Gastrocnemius medialis (tissue), 4 donors: ENCODE measurements around the gene GINM1. TPM values are rescaled to one million over a fixed set of nuclear protein-coding genes. Genes with fewer than 3 reads are reported as not detected.
A peak's percentile ranks its signal among the peaks of the same experiment; 100 is the strongest.

Experiments
- ATAC-seq, 2 donors: fragments of 150-250 bp; one replicate each; pipeline ENCODE4 v1.9.1; 2016
- DNase-seq, 2 donors: peaks; one replicate each; pipeline ENCODE4 v3.0.0-alpha.2; 2019
- H3K27ac ChIP-seq, 4 donors: fragments of 200-600 bp; sonication (generic); 1 replicate in 1 of 4; 2 replicates in 3 of 4; pipeline ENCODE4 v1.5.1; 2016 to 2018; ENCODE audit warnings: mild to moderate bottlenecking in 2 of 4, moderate library complexity in 1 of 4
- H3K27me3 ChIP-seq, 3 donors: fragments of 200-600 bp; sonication (generic) in 2 of 3; 1 replicate in 1 of 3; 2 replicates in 2 of 3; pipeline versions ENCODE4 v1.5.1 to v1.6.0; 2016 to 2019; ENCODE audit warnings: mild to moderate bottlenecking in 1 of 3, moderate library complexity in 1 of 3
- H3K36me3 ChIP-seq, 2 donors: fragments of 200-600 bp; sonication (generic) in 1 of 2; one replicate each; pipeline ENCODE4 v1.5.1; 2017 to 2018
- H3K4me1 ChIP-seq, 2 donors: fragments of 200-600 bp; sonication (generic) in 1 of 2; one replicate each; pipeline ENCODE4 v1.5.1; 2016 to 2017; ENCODE audit warnings: mild to moderate bottlenecking in 2 of 2
- H3K4me3 ChIP-seq, 4 donors: fragments of 200-600 bp; sonication (generic) in 3 of 4; 1 replicate in 1 of 4; 2 replicates in 3 of 4; pipeline ENCODE4 v1.5.1; 2016 to 2019; ENCODE audit warnings: mild to moderate bottlenecking in 2 of 4
- H3K9me3 ChIP-seq, 3 donors: fragments of 200-600 bp; sonication (generic) in 2 of 3; 1 replicate in 1 of 3; 2 replicates in 2 of 3; pipeline ENCODE4 v1.5.1; 2016 to 2019
- POLR2A ChIP-seq, 2 donors: fragments of 450-650 bp; IDR thresholded peaks; one replicate each; pipeline ENCODE4 v1.6.1; 2017; ENCODE audit warnings: antibody characterized with exemption in 2 of 2, mild to moderate bottlenecking in 2 of 2, moderate library complexity in 2 of 2
- in situ Hi-C, 4 donors: fragments of 200-750 bp; cut with MboI; loops; one replicate each; pipeline versions ENCODE4 v1.15.0 to v1.8.0; 2017; ENCODE audit warnings: low sequenced_read_pairs in 4 of 4
- intact Hi-C: fragments of 100-400 bp; cut with DNase I; formaldehyde crosslinking; loops from one replicate; pipeline ENCODE4 v1.15.1; 2023; ENCODE audit warnings: low total_unique reads
- total RNA-seq, 4 donors: library from RNA; depleted of rRNA; stranded (reverse); fragments of >200 nt; gene quantifications; one replicate each; pipeline versions ENCODE4 v1.1.0 to v1.2.3, GENCODE V29; 2016
- TF ChIP-seq, protein P1 (sequence below), 5 experiments: fragments of 450-650 bp in 3 of 5; fragments of 200-600 bp in 2 of 5; sonication (generic) in 2 of 5; IDR thresholded peaks in 4 of 5; conservative IDR thresholded peaks in 1 of 5; 1 replicate in 4 of 5; 2 replicates in 1 of 5; pipeline ENCODE4 v1.5.1; 2016 to 2019; ENCODE audit warnings: antibody characterized with exemption in 5 of 5, mild to moderate bottlenecking in 3 of 5, moderate library complexity in 3 of 5

GINM1 gene
- total RNA-seq, 4 donors from 2014 or later: 28.9 to 39.4 (median 33.1) TPM

DNA sequence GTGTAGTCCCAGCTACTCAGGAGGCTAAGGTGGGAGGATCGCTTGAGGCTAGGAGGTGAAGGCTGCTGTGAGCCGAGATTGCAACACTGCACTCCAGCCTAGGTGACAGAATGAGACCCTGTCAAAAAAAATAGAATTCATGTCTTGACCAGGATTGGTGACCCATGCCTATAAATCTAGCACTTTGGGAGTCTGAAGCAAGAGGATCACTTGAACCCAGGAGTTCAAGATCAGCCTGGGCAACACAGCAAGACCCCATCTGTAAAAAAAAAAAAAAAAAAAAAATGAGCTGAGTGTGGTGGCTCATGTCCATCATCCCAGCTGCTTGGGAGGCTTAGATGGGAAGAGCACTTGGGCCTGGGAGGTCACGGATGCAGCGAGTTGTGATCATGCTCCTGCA is 34.3 kb downstream of the GINM1 start:
- Histone ChIP-seq H3K27me3 (no peaks in the 10 kb centered on the region), H3K4me3 (no peak overlapping the region), H3K9me3 (no peaks in the 10 kb centered on the region), H3K27ac (no peak overlapping the region), H3K36me3 (peaks cover 0 to 61% of the 10 kb centered on the region in 2 donors), H3K4me1 (no peaks in the 10 kb centered on the region)
- intact Hi-C loops: no loop called here
- no peak for DNase-seq
- in situ Hi-C loops: no loop called here
- no peak for ATAC-seq
- TF ChIP-seq POLR2A (IDR thresholded peaks at IDR 0.05): no peak

DNA sequence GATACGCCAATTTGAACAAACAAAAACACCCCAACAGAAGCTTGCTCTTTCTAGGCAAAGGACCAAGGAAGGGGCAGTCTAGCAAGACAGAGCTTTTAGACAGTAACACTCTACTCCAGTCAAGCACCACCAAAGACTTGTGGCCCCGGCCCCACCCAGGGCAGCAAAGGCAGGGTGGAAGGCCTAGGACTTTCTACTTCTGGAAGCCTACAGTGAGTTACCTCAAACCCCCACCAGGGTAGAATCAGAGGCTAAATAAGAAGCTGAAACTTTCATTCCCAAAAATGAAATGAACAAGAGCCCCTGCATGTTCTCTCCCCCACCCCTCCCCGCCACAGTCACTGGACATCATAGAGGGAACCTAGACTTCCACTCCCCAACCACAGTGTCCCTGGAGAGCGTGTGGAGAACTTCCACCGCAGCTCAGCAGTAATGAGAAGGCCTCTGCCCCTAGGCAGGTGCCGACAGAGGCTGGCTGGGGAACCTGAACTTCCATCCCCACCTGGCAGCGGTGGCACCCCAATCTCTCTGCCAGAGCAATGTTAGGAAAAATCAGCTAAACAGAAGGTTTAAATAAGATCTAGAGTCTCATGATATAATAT is 42.3 kb downstream of the GINM1 start:
- Histone ChIP-seq H3K4me1 (peaks cover 0 to 3% of the 10 kb centered on the region in 2 donors), H3K27ac (no peak overlapping the region), H3K27me3 (no peaks in the 10 kb centered on the region), H3K4me3 (no peak overlapping the region), H3K9me3 (peaks cover 0 to 4% (median 0%) of the 10 kb centered on the region in 3 donors), H3K36me3 (peaks cover 0 to 7% of the 10 kb centered on the region in 2 donors)
- ATAC-seq (no peak), DNase-seq (no peak)
- TF ChIP-seq, protein P1, sequence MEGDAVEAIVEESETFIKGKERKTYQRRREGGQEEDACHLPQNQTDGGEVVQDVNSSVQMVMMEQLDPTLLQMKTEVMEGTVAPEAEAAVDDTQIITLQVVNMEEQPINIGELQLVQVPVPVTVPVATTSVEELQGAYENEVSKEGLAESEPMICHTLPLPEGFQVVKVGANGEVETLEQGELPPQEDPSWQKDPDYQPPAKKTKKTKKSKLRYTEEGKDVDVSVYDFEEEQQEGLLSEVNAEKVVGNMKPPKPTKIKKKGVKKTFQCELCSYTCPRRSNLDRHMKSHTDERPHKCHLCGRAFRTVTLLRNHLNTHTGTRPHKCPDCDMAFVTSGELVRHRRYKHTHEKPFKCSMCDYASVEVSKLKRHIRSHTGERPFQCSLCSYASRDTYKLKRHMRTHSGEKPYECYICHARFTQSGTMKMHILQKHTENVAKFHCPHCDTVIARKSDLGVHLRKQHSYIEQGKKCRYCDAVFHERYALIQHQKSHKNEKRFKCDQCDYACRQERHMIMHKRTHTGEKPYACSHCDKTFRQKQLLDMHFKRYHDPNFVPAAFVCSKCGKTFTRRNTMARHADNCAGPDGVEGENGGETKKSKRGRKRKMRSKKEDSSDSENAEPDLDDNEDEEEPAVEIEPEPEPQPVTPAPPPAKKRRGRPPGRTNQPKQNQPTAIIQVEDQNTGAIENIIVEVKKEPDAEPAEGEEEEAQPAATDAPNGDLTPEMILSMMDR (IDR thresholded peaks at IDR 0.05 in 4 of 5, conservative IDR thresholded peaks at IDR 0.05 in 1 of 5): no peak
- no peak for TF ChIP-seq POLR2A (IDR thresholded peaks at IDR 0.05)
- in situ Hi-C loops: no loop called here
- intact Hi-C loops: no loop called here

DNA sequence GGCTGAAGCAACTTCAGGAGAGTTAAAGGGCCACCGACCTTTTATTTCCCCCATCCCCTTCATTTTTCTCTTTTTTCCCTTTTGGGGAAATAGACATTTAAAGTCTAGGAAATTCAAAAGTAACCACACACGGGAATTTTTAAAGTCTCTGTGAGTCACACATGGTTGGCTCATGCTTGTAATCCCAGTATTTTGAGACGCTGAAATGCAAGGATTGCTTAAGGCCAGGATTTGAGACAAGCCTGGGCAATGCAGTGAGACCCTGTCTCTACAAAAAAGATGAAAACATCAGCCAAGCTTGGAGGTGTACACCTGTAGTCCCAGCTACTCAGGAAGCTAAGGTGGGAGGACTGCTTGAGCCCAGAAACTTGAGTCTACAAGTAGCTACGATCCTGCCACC is 48.2 kb downstream of the GINM1 start:
- Histone ChIP-seq H3K4me3 (no peak overlapping the region), H3K27ac (no peak overlapping the region), H3K27me3 (no peaks in the 10 kb centered on the region), H3K4me1 (peaks cover 11 to 14% of the 10 kb centered on the region in 2 donors), H3K9me3 (peaks cover 0 to 10% (median 0%) of the 10 kb centered on the region in 3 donors), H3K36me3 (peaks cover 0 to 15% of the 10 kb centered on the region in 2 donors)
- intact Hi-C loops: no loop called here
- DNase-seq (no peak), ATAC-seq (no peak)
- in situ Hi-C loops: no loop called here
- no peak for TF ChIP-seq POLR2A (IDR thresholded peaks at IDR 0.05)
- TF ChIP-seq, protein P1 (IDR thresholded peaks at IDR 0.05 in 4 of 5, conservative IDR thresholded peaks at IDR 0.05 in 1 of 5): no peak

DNA sequence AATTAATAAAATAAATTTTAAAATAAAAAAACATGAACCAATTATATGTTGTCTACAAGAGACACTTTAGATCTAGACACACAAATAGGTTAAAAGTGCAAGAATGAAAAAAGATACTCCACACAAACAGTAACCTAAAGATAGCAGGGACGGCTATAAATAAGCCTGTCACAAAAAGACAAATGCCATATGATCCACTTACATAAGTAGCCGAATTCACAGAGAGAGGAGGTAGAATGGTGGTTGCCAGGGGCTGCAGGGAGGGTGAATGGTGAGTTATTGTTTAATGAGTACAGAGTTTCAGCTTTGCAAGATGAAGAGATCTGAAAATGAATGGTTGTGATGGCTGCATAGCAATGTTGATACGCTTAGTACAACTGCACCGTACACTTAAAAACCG is 49.6 kb downstream of the GINM1 start:
- peaks cover 11% of the 10 kb centered on the region in 2 donors for H3K4me1 ChIP-seq
- in situ Hi-C loops (no loop called here), intact Hi-C loops (no loop called here)
- no peaks in the 10 kb centered on the region for H3K27me3 ChIP-seq
- peaks cover 0 to 10% (median 0%) of the 10 kb centered on the region in 3 donors for H3K9me3 ChIP-seq
- TF ChIP-seq POLR2A (IDR thresholded peaks at IDR 0.05): no peak
- TF ChIP-seq, protein P1 (IDR thresholded peaks at IDR 0.05 in 4 of 5, conservative IDR thresholded peaks at IDR 0.05 in 1 of 5): no peak
- peak overlapping the region; percentile 15 to 65 (median 39) for H3K27ac ChIP-seq
- DNase-seq: no peak
- peak; percentile 39 to 81 for ATAC-seq
- no peak overlapping the region for H3K4me3 ChIP-seq
- H3K36me3 ChIP-seq: peaks cover 0 to 18% of the 10 kb centered on the region in 2 donors

DNA sequence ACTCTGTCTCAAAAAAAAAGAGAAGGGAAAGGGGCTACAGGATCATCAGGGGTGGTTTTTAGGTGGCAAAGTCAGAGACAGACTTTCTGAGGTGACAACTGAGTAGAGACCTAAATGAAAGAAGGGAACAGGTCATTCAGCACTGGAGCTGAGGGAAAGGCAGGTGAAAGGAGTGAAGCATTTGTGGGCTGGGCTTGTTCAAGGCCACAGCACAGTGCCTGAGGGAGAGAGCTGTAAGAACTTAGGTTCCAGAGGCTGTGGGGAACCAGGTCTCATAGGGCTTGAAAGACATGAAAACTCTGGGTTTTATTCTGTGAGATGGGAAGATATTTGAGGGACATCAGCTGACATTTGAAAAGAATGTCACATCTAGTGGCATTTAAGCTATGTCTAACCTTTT is 61.5 kb downstream of the GINM1 start:
- no peaks in the 10 kb centered on the region for H3K9me3 ChIP-seq
- peaks cover 0 to 19% of the 10 kb centered on the region in 2 donors for H3K36me3 ChIP-seq
- H3K27ac ChIP-seq: no peak overlapping the region
- TF ChIP-seq, protein P1 (IDR thresholded peaks at IDR 0.05 in 4 of 5, conservative IDR thresholded peaks at IDR 0.05 in 1 of 5): no peak
- TF ChIP-seq POLR2A (IDR thresholded peaks at IDR 0.05): no peak
- intact Hi-C loops: no loop called here
- no peak for DNase-seq
- in situ Hi-C loops: no loop called here
- H3K4me1 ChIP-seq: no peaks in the 10 kb centered on the region
- H3K4me3 ChIP-seq: no peak overlapping the region
- ATAC-seq: no peak
- no peaks in the 10 kb centered on the region for H3K27me3 ChIP-seq
